Neutrophil (primary cell): Measurements from ENCODE around the gene DACH2.

Experiments used
- H3K27ac ChIP-seq: fragments of 200-600 bp; sonication (generic); 2 replicates; pipeline ENCODE4 v1.5.1; 2016; ENCODE audit warnings: mild to moderate bottlenecking, moderate library complexity
- H3K27me3 ChIP-seq: fragments of 200-600 bp; sonication (generic); 2 replicates; pipeline ENCODE4 v1.6.0; 2016; ENCODE audit warnings: mild to moderate bottlenecking
- H3K36me3 ChIP-seq: fragments of 200-600 bp; sonication (generic); 2 replicates; pipeline ENCODE4 v1.5.1; 2017
- H3K4me1 ChIP-seq, 2 experiments: fragments of 200-600 bp in 1 of 2; sonication (generic) in 1 of 2; 1 replicate in 1 of 2; 2 replicates in 1 of 2; pipeline versions ENCODE4 v1.5.1 to v1.6.1; 2013 to 2016; ENCODE audit warnings: low read depth in 1 of 2, low read length in 1 of 2, mild to moderate bottlenecking in 1 of 2, moderate library complexity in 1 of 2; ENCODE audit not compliant: control insufficient read depth in 1 of 2, insufficient read depth in 1 of 2
- H3K4me3 ChIP-seq, 2 experiments: fragments of 200-600 bp in 1 of 2; sonication (generic) in 1 of 2; 1 replicate in 1 of 2; 2 replicates in 1 of 2; pipeline ENCODE4 v1.5.1; 2013 to 2016; ENCODE audit warnings: low read depth in 1 of 2, low read length in 1 of 2, mild to moderate bottlenecking in 1 of 2, moderate library complexity in 1 of 2
- H3K9me3 ChIP-seq: fragments of 200-600 bp; sonication (generic); 2 replicates; pipeline ENCODE4 v1.5.1; 2016
- TF ChIP-seq, protein P1 (sequence below): fragments of 200-600 bp; sonication (generic); IDR thresholded peaks from 2 replicates; pipeline ENCODE4 v1.5.1; 2016; ENCODE audit warnings: antibody characterized with exemption

The DACH2 gene

DNA sequence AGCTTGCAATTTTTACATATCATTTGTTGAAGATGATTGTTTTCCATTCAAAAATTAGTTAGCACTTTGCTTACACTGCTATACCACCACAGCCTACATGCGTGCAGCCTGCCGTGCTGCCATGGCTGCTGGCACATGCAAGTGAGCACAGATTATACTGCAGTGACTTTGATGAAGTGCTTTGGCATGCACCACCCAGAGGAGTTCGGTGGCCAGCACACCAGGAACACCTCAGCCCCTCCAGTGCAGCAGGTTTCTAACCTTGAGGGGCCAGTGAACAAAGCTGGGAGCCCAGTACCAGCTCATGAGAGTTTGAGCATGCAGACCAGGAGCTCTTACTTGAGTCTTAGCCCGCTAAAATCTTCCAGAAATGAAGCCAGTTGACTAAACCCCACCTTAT is 431.5 kb downstream of the DACH2 start:
- H3K4me3 ChIP-seq = no peak overlapping the region
- no peaks in the 10 kb centered on the region for H3K27me3 ChIP-seq
- no peaks in the 10 kb centered on the region for H3K9me3 ChIP-seq
- no peaks in the 10 kb centered on the region for H3K36me3 ChIP-seq
- no peaks in the 10 kb centered on the region for H3K4me1 ChIP-seq
- TF ChIP-seq, protein P1, sequence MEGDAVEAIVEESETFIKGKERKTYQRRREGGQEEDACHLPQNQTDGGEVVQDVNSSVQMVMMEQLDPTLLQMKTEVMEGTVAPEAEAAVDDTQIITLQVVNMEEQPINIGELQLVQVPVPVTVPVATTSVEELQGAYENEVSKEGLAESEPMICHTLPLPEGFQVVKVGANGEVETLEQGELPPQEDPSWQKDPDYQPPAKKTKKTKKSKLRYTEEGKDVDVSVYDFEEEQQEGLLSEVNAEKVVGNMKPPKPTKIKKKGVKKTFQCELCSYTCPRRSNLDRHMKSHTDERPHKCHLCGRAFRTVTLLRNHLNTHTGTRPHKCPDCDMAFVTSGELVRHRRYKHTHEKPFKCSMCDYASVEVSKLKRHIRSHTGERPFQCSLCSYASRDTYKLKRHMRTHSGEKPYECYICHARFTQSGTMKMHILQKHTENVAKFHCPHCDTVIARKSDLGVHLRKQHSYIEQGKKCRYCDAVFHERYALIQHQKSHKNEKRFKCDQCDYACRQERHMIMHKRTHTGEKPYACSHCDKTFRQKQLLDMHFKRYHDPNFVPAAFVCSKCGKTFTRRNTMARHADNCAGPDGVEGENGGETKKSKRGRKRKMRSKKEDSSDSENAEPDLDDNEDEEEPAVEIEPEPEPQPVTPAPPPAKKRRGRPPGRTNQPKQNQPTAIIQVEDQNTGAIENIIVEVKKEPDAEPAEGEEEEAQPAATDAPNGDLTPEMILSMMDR = no peak
- no peak overlapping the region for H3K27ac ChIP-seq

DNA sequence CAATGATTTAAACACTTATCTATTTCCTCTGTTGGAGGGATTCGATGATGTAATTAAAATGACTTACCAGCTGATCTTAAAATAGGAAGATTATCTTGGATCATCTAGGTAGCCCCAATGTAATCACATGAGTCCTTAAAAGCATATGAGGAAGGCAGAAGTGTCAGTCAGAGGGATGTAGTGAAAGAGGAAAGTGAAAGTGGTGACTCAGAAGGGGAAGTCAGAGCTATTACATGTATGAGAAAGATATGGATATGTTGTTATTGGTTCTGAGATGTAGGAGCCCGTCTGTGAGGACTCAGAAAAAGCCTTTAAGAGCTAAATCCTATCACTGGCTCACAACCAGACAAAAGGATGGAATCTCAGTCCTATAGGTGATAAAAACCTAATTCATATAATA is 456.4 kb downstream of the DACH2 start:
- Histone ChIP-seq H3K4me1 (no peaks in the 10 kb centered on the region), H3K36me3 (no peaks in the 10 kb centered on the region), H3K27me3 (no peaks in the 10 kb centered on the region), H3K4me3 (no peak overlapping the region), H3K9me3 (no peaks in the 10 kb centered on the region), H3K27ac (no peak overlapping the region)
- TF ChIP-seq, protein P1 = no peak

DNA sequence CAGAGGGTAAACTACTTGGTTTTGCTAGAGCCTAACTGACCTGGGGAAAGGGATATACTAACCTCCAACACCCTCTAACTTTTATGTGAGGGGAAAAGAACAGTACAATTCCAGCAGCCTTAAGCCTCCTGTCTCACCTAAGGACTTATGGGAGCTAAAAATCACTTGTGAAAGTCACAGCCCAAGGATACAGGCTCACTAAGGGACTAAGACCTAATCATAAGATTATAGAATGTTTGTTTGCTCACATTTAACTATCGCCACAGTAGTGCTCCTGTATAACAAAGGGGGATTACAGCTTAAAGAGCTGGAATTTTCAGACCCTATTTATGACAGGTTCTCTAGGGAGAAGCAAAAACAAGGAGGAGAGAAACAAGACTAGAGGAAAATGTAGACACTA is 548.7 kb downstream of the DACH2 start:
- H3K27me3 ChIP-seq = no peaks in the 10 kb centered on the region

DNA sequence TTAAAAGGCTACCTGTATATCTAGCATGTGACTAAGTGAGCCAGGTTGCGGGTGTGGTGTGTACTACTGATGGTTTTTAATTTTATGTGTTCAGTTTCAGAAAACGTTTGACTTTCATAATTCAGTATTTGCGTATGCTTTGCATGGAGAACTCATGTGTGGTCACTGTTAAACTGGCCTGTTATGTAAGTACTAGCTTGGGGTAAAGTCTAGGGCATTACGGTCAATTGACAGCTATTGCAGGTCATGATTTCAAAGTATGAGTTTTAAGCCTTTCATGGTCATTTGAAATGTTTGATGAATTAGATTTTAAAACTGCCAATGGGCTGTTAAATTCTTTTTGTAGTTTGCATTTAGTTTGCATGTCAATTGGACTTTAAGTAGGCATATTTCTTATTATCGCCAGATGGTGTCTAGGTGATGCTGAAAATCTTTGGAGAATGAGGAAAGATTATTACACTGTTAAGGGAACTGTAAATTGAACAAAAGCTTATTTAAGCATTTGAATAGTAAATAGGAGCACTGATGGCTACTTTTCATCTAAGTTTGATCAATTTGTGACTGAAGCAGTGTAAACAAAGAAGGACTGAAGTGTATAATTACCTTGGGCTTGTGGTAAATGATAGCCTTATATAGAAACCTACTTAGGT is 563.4 kb downstream of the DACH2 start:
- H3K36me3 ChIP-seq = no peaks in the 10 kb centered on the region
- H3K27ac ChIP-seq = no peak overlapping the region
- H3K9me3 ChIP-seq = no peaks in the 10 kb centered on the region
- H3K4me1 ChIP-seq = no peaks in the 10 kb centered on the region
- H3K27me3 ChIP-seq = no peaks in the 10 kb centered on the region
- TF ChIP-seq, protein P1 = no peak
- H3K4me3 ChIP-seq = no peak overlapping the region

More for the DNA sequence above, 548.7 kb downstream of the DACH2 start:
- no peak overlapping the region for H3K4me3 ChIP-seq
- no peak overlapping the region for H3K27ac ChIP-seq
- no peaks in the 10 kb centered on the region for H3K9me3 ChIP-seq
- TF ChIP-seq, protein P1 = no peak
- H3K4me1 ChIP-seq = no peaks in the 10 kb centered on the region
- no peaks in the 10 kb centered on the region for H3K36me3 ChIP-seq

DNA sequence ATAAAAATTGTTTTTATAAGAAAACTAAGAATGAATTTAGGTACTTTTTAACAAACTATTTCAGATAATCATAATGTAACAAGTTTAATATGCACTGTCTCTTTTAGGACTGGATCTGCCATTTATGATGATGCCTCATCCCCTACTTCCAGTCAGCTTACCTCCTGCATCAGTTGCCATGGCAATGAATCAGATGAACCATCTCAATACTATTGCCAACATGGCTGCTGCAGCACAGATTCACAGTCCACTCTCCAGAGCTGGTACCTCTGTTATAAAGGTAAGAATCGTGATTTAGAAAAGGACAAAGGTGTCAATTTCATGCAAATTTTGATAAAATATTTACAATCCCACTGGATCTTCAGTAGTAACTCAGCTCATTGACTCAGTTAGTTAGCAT is 566.2 kb downstream of the DACH2 start:
- Histone ChIP-seq H3K36me3 (no peaks in the 10 kb centered on the region), H3K27ac (no peak overlapping the region), H3K4me3 (no peak overlapping the region), H3K27me3 (no peaks in the 10 kb centered on the region), H3K9me3 (no peaks in the 10 kb centered on the region), H3K4me1 (no peaks in the 10 kb centered on the region)
- TF ChIP-seq, protein P1 = no peak
